HG02852 (cell line): Measurements from ENCODE around the gene GKAP1.
"Not testable (repeated sequence)": the region's sequence is repeated elsewhere in the genome, so short reads cannot be mapped to it uniquely, and the experiment has no call there.

Experiments used
- ATAC-seq: cut with Tn5 transposase; IDR thresholded peaks from one replicate; pipeline ENCODE4 v1.9.1; 2021; ENCODE audit warnings: mild to moderate bottlenecking, moderate library complexity; ENCODE audit not compliant: unreplicated experiment

GKAP1 gene

GRCh38 chr9:83733739-83734138 lies 83.8 kb downstream of the GKAP1 start:
- no peak for ATAC-seq

GRCh38 chr9:83728591-83729368 lies 88.8 kb downstream of the GKAP1 start:
- not testable (repeated sequence) for ATAC-seq

- ATAC-seq: no peak
Observed at GRCh38 chr9:83724436-83724835, 93.1 kb downstream of the GKAP1 start.

- ATAC-seq: no peak
Observed at GRCh38 chr9:83722726-83723495, 94.7 kb downstream of the GKAP1 start.

GRCh38 chr9:83721509-83721908 lies 96.1 kb downstream of the GKAP1 start:
- no peak for ATAC-seq

- no peak for ATAC-seq
Observed at GRCh38 chr9:83715794-83716193, 101.8 kb downstream of the GKAP1 start.

- no peak for ATAC-seq
Observed at GRCh38 chr9:83715221-83715620, 102.3 kb downstream of the GKAP1 start.

- ATAC-seq: no peak
Observed at GRCh38 chr9:83714329-83714728, 103.2 kb downstream of the GKAP1 start.

- peak; percentile 55 for ATAC-seq
Observed at GRCh38 chr9:83708515-83709158, 108.9 kb downstream of the GKAP1 start.

GRCh38 chr9:83707768-83708514 lies 109.6 kb downstream of the GKAP1 start, which contains the start of gene UBQLN1:
Gene UBQLN1, minus strand, starts transcription at chr9:83707958. Its CDS starts 279 bp downstream, at chr9:83707679.
- ATAC-seq: peak; percentile 75

- ATAC-seq: peak; percentile 56
Observed at GRCh38 chr9:83707518-83707767, 110.1 kb downstream of the GKAP1 start.

- peak; percentile 18 for ATAC-seq
Observed at GRCh38 chr9:83706676-83707517, 110.7 kb downstream of the GKAP1 start.

GRCh38 chr9:83705219-83705651 lies 112.3 kb downstream of the GKAP1 start:
- ATAC-seq: not testable (repeated sequence)

- ATAC-seq: no peak
Observed at GRCh38 chr9:83701769-83702168, 115.8 kb downstream of the GKAP1 start.

- ATAC-seq: no peak
Observed at GRCh38 chr9:83701286-83701685, 116.3 kb downstream of the GKAP1 start.

- peak; percentile 40 for ATAC-seq
Observed at GRCh38 chr9:83699615-83700014, 118.0 kb downstream of the GKAP1 start.

- peak; percentile 40 for ATAC-seq
Observed at GRCh38 chr9:83698976-83699585, 118.5 kb downstream of the GKAP1 start.

- ATAC-seq: no peak
Observed at GRCh38 chr9:83691492-83691891, 126.1 kb downstream of the GKAP1 start.
